Osteoblast (primary cell): ENCODE data around the gene ALKBH4. TPM values are rescaled to one million over a fixed set of nuclear protein-coding genes. Genes with fewer than 3 reads are reported as not detected.

Experiments
- DNase-seq: peaks from one replicate; pipeline ENCODE4 v3.0.0; 2011; ENCODE audit warnings: low spot score, mixed read lengths; ENCODE audit not compliant: insufficient read length; ENCODE audit errors: missing footprints
- H2AFZ ChIP-seq: 2 replicates; pipeline ENCODE4 v1.6.0; 2011; ENCODE audit warnings: mild to moderate bottlenecking, low read length
- H3K27ac ChIP-seq: 2 replicates; pipeline ENCODE4 v1.5.1; 2011; ENCODE audit warnings: mild to moderate bottlenecking, low read depth, low read length, moderate library complexity
- H3K27me3 ChIP-seq: 2 replicates; pipeline ENCODE4 v1.6.0; 2012; ENCODE audit warnings: mild to moderate bottlenecking, control low read depth, inconsistent platforms, low read length, moderate library complexity; ENCODE audit not compliant: insufficient read depth
- H3K36me3 ChIP-seq: 2 replicates; pipeline ENCODE4 v1.5.1; 2011; ENCODE audit warnings: mild to moderate bottlenecking, low read length, control low read depth, moderate library complexity; ENCODE audit not compliant: insufficient read depth
- H3K4me1 ChIP-seq: 2 replicates; pipeline ENCODE4 v1.5.1; 2011; ENCODE audit warnings: mild to moderate bottlenecking, low read length, control low read depth, moderate library complexity; ENCODE audit not compliant: insufficient read depth
- H3K4me2 ChIP-seq: 2 replicates; pipeline ENCODE4 v1.6.0; 2011; ENCODE audit warnings: mild to moderate bottlenecking, low read length; ENCODE audit not compliant: insufficient read depth
- H3K4me3 ChIP-seq: fragments of 200-600 bp; sonication (generic); 3 replicates; pipeline ENCODE4 v1.5.1; 2012; ENCODE audit warnings: mild to moderate bottlenecking, low read length, inconsistent platforms; ENCODE audit not compliant: insufficient read depth
- H3K79me2 ChIP-seq: 2 replicates; pipeline ENCODE4 v1.6.0; 2012; ENCODE audit warnings: mild to moderate bottlenecking, low read length, control low read depth, inconsistent platforms; ENCODE audit not compliant: insufficient read depth
- H3K9me3 ChIP-seq: 2 replicates; pipeline ENCODE4 v1.5.1; 2011; ENCODE audit warnings: low read depth, low read length, control low read depth
- H4K20me1 ChIP-seq: 2 replicates; pipeline ENCODE4 v1.6.0; 2012; ENCODE audit warnings: mild to moderate bottlenecking, low read length, control low read depth; ENCODE audit not compliant: insufficient read depth
- CTCF ChIP-seq: IDR thresholded peaks from 2 replicates; pipeline ENCODE4 v1.5.1; 2011; ENCODE audit warnings: mild to moderate bottlenecking, low read depth, low read length, moderate library complexity; ENCODE audit errors: extremely low read depth
- total RNA-seq: library from RNA; depleted of rRNA; stranded (reverse); fragments of >200 nt; gene quantifications from 2 replicates; pipeline ENCODE4 v1.2.3, GENCODE V29; 2012

ALKBH4 gene
- total RNA-seq, 1 donor: 16.3 TPM

GRCh38 chr7:102431617-102432298 lies 32.9 kb downstream of the ALKBH4 start:
- no peak for TF ChIP-seq CTCF
- no peak for DNase-seq
- H3K27me3 ChIP-seq: no peaks in the 10 kb centered on the region
- peaks cover 2% of the 10 kb centered on the region for H4K20me1 ChIP-seq
- H3K9me3 ChIP-seq: no peaks in the 10 kb centered on the region
- H3K36me3 ChIP-seq: peaks cover 12% of the 10 kb centered on the region
- peaks cover 3% of the 10 kb centered on the region for H3K4me1 ChIP-seq
- H3K27ac ChIP-seq: no peak overlapping the region
- H3K4me2 ChIP-seq: no peak overlapping the region
- no peak overlapping the region for H3K4me3 ChIP-seq
- H3K79me2 ChIP-seq: peaks cover 28% of the 10 kb centered on the region
- H2AFZ ChIP-seq: no peak overlapping the region

GRCh38 chr7:102429141-102429899 lies 35.3 kb downstream of the ALKBH4 start:
- H3K27ac ChIP-seq: no peak overlapping the region
- H3K4me3 ChIP-seq: no peak overlapping the region
- no peak overlapping the region for H2AFZ ChIP-seq
- H3K79me2 ChIP-seq: peaks cover 8% of the 10 kb centered on the region
- DNase-seq: no peak
- peaks cover under 1% of the 10 kb centered on the region for H3K4me1 ChIP-seq
- peaks cover 8% of the 10 kb centered on the region for H4K20me1 ChIP-seq
- no peaks in the 10 kb centered on the region for H3K27me3 ChIP-seq
- TF ChIP-seq CTCF: no peak
- no peaks in the 10 kb centered on the region for H3K9me3 ChIP-seq
- H3K4me2 ChIP-seq: no peak overlapping the region
- H3K36me3 ChIP-seq: peaks cover 26% of the 10 kb centered on the region

- no peak for DNase-seq
- Histone ChIP-seq H4K20me1 (peaks cover 10% of the 10 kb centered on the region), H3K36me3 (peaks cover 31% of the 10 kb centered on the region), H3K79me2 (no peaks in the 10 kb centered on the region), H3K4me2 (no peak overlapping the region), H3K27ac (no peak overlapping the region), H3K9me3 (no peaks in the 10 kb centered on the region), H3K27me3 (no peaks in the 10 kb centered on the region), H2AFZ (no peak overlapping the region), H3K4me3 (no peak overlapping the region), H3K4me1 (no peaks in the 10 kb centered on the region)
- TF ChIP-seq CTCF: no peak
Observed at GRCh38 chr7:102427019-102427405, 37.7 kb downstream of the ALKBH4 start.
